Colon (tissue), 2 donors: Measurements from ENCODE around the gene ZNF362.

Experiments
- FAIRE-seq: peaks from 2 replicates; lab custom pipeline; 2012; peaks lifted over from hg19 to GRCh38; lab: Jason Lieb, UNC
- donor health status: control.
- donor health status: control.

ZNF362 gene

GRCh38 chr1:33244809-33245186, 11.5 kb upstream of the ZNF362 start:
- FAIRE-seq = no peak

GRCh38 chr1:33246171-33246570, 10.1 kb upstream of the ZNF362 start:
- FAIRE-seq = no peak

- FAIRE-seq = no peak
These were observed 8.7 kb upstream of the ZNF362 start for GRCh38 chr1:33247545-33247944.

GRCh38 chr1:33248244-33248643, 8.0 kb upstream of the ZNF362 start:
- FAIRE-seq = no peak

GRCh38 chr1:33249422-33249821, 6.9 kb upstream of the ZNF362 start:
- FAIRE-seq = no peak

- FAIRE-seq = no peak
These were observed 6.1 kb upstream of the ZNF362 start for GRCh38 chr1:33250217-33250616.

- no peak for FAIRE-seq
These were observed 5.6 kb upstream of the ZNF362 start for GRCh38 chr1:33250724-33251123.

- FAIRE-seq = no peak
These were observed 1.8 kb upstream of the ZNF362 start for GRCh38 chr1:33254491-33254890.

GRCh38 chr1:33255347-33256220, 708 bp upstream of the ZNF362 start:
- FAIRE-seq = no peak

- no peak for FAIRE-seq
These were observed 146 bp upstream of the ZNF362 start for GRCh38 chr1:33256221-33256470.

GRCh38 chr1:33257207-33257771, 997 bp downstream of the ZNF362 start:
- no peak for FAIRE-seq

- no peak for FAIRE-seq
These were observed 1.8 kb downstream of the ZNF362 start for GRCh38 chr1:33257772-33258712.

GRCh38 chr1:33258788-33259274, 2.5 kb downstream of the ZNF362 start:
- FAIRE-seq = no peak

GRCh38 chr1:33259879-33260278, 3.6 kb downstream of the ZNF362 start:
- no peak for FAIRE-seq

- FAIRE-seq = no peak
These were observed 4.1 kb downstream of the ZNF362 start for GRCh38 chr1:33260439-33260838.

- no peak for FAIRE-seq
These were observed 5.1 kb downstream of the ZNF362 start for GRCh38 chr1:33261344-33261743.

GRCh38 chr1:33263890-33264504, 7.7 kb downstream of the ZNF362 start:
- FAIRE-seq = no peak

- FAIRE-seq = no peak
These were observed 9.7 kb downstream of the ZNF362 start for GRCh38 chr1:33265780-33266605.

GRCh38 chr1:33266766-33267165, 10.5 kb downstream of the ZNF362 start:
- FAIRE-seq = no peak

GRCh38 chr1:33267468-33268205, 11.3 kb downstream of the ZNF362 start:
- no peak for FAIRE-seq

- FAIRE-seq = no peak
These were observed 12.2 kb downstream of the ZNF362 start for GRCh38 chr1:33268457-33268856.
